ENCODE results near the gene CLCN7.

Gene CLCN7

GRCh38 chr16:1474796-1475551 lies at the start of gene CLCN7:
TSS of gene CLCN7 (minus strand) at chr16:1475028. CDS start at chr16:1474974, 54 bp downstream.
- in situ Hi-C loops (cut with MboI; ENCODE audit: low pct_unique_long_range_greater_than_20kb, low sequenced_read_pairs, unreplicated experiment): no loop called here
- TF ChIP-seq, protein P1, sequence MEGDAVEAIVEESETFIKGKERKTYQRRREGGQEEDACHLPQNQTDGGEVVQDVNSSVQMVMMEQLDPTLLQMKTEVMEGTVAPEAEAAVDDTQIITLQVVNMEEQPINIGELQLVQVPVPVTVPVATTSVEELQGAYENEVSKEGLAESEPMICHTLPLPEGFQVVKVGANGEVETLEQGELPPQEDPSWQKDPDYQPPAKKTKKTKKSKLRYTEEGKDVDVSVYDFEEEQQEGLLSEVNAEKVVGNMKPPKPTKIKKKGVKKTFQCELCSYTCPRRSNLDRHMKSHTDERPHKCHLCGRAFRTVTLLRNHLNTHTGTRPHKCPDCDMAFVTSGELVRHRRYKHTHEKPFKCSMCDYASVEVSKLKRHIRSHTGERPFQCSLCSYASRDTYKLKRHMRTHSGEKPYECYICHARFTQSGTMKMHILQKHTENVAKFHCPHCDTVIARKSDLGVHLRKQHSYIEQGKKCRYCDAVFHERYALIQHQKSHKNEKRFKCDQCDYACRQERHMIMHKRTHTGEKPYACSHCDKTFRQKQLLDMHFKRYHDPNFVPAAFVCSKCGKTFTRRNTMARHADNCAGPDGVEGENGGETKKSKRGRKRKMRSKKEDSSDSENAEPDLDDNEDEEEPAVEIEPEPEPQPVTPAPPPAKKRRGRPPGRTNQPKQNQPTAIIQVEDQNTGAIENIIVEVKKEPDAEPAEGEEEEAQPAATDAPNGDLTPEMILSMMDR (IDR thresholded peaks at IDR 0.05; ENCODE audit: extremely low read depth, insufficient read depth, missing control alignments): no peak
- DNase-seq (ENCODE audit: low spot score): peak; percentile 99

DNA sequence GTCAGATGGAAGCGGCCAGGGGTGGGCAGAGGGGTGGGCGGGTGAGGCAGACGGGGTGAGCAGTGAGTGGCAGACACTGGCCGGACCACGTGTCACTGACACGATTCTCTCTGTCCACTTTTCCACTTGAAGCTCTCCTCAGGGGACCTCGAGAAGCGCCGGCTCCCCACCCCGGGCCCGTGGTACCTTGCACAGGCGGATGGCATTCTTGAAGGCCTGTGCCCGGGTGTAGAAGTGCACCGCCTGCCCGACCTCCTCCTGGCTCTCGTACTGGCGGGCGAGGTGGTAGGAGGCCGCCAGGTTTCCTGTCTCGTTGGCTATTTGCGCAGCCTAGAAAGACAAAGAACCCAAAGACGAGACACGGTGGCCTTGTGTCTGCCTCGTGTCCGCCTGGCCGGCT lies 49.5 kb upstream of the CLCN7 start:
- TF ChIP-seq, protein P1 (IDR thresholded peaks at IDR 0.05; ENCODE audit: extremely low read depth, insufficient read depth, missing control alignments): no peak
- DNase-seq (ENCODE audit: low spot score): no peak
- in situ Hi-C loops (cut with MboI; ENCODE audit: low pct_unique_long_range_greater_than_20kb, low sequenced_read_pairs, unreplicated experiment): no loop called here

DNA sequence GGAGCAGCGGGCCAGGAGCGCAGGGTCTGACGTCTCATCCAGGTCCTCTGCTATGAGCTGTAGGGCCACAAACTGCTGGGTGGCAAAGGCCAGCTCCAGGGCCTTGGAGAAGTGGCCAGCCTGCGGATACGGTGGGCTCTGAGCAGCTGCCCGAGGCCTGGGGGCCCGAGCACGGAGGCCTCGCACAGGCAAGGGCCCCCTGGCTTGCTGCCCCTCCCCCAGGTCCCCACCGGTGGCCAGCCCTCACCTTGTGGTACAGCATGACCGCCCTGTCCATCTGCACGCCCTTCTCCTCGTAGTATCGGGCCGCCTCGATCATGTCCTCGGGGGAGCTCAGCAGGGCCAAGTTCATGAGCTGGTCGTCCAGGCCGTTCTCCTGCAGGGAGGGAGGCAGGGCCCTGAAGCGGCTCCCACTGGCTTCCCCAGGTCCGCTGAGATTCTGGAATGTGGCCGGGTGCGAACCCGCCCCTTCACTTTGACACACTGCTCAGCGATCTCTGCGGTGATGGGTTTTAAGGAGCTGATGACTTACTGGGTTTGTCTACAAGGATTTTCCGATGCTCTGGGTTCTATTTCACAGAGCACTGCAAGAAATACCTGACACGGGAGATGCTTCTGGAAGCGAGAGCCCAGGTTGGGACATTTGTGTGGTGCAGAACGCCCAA lies 48.9 kb upstream of the CLCN7 start:
- TF ChIP-seq, protein P1 (IDR thresholded peaks at IDR 0.05; ENCODE audit: extremely low read depth, insufficient read depth, missing control alignments): no peak
- no peak for DNase-seq (ENCODE audit: low spot score)
- in situ Hi-C loops (cut with MboI; ENCODE audit: low pct_unique_long_range_greater_than_20kb, low sequenced_read_pairs, unreplicated experiment): no loop called here

GRCh38 chr16:1520461-1520860 lies 45.6 kb upstream of the CLCN7 start:
- TF ChIP-seq, protein P1 (IDR thresholded peaks at IDR 0.05; ENCODE audit: extremely low read depth, insufficient read depth, missing control alignments): no peak
- in situ Hi-C loops (cut with MboI; ENCODE audit: low pct_unique_long_range_greater_than_20kb, low sequenced_read_pairs, unreplicated experiment): no loop called here
- no peak for DNase-seq (ENCODE audit: low spot score)

- in situ Hi-C loops (cut with MboI; ENCODE audit: low pct_unique_long_range_greater_than_20kb, low sequenced_read_pairs, unreplicated experiment): no loop called here
- TF ChIP-seq, protein P1 (IDR thresholded peaks at IDR 0.05; ENCODE audit: extremely low read depth, insufficient read depth, missing control alignments): no peak
- no peak for DNase-seq (ENCODE audit: low spot score)
Measured at GRCh38 chr16:1519831-1520230, 45.0 kb upstream of the CLCN7 start.

DNA sequence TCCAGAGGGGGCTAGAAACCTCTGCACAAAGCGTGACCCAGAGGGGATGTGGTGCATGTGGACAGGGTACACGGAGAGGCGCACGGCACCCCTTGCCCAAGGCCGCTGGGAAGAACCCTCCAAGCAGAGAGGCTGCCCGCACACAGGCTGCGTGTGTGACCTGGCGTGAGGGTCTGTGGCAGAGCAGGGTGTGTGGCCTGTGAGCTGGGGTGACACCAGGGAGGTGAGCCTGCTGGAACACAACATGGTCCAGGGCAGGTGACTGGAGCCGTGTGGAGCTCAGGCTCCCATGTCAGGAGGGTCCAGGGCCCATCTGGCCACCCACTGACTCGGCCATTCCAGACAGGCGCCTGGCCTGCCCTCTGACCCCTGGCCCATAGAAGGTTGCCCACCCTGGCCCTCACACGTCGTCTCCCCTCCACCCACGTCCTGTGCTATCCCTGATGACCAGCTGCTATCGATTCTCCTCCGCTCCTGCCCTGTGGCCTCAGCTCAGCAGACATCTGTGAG lies 43.9 kb upstream of the CLCN7 start:
- DNase-seq (ENCODE audit: low spot score): no peak
- TF ChIP-seq, protein P1 (IDR thresholded peaks at IDR 0.05; ENCODE audit: extremely low read depth, insufficient read depth, missing control alignments): no peak
- in situ Hi-C loops (cut with MboI; ENCODE audit: low pct_unique_long_range_greater_than_20kb, low sequenced_read_pairs, unreplicated experiment): no loop called here
